Measurements from ENCODE around the gene HAPSTR1. TPM values are rescaled to one million over a fixed set of nuclear protein-coding genes. Genes with fewer than 3 reads are reported as not detected.

HAPSTR1 gene
- total and polyA plus RNA-seq, 2 of the 13 experiments (the other 11 are each of a cell fraction or from before 2014, with no cell fraction given), result 25.2 to 83.2 TPM

GRCh38 chr16:9112166-9112843 is 20.9 kb downstream of the HAPSTR1 start (continued):
- TF ChIP-seq HOMEZ (CRISPR knock-in tag; IDR thresholded peaks at IDR 0.05; ENCODE audit: low read depth) (no peak), PHF5A (CRISPR knock-in tag; IDR thresholded peaks at IDR 0.05; ENCODE audit: low read depth, unreplicated experiment) (no peak), ZNF510 (CRISPR knock-in tag; IDR thresholded peaks at IDR 0.05; ENCODE audit: low read depth) (no peak), NRL (CRISPR knock-in tag; IDR thresholded peaks at IDR 0.05; ENCODE audit: borderline replicate concordance) (no peak), ZBTB26 (CRISPR knock-in tag; IDR thresholded peaks at IDR 0.05; ENCODE audit: borderline replicate concordance) (no peak), ZNF407 (CRISPR knock-in tag; IDR thresholded peaks at IDR 0.05; ENCODE audit: not compliant biosample characterization) (peak; percentile 37), TFDP1 (CRISPR knock-in tag; IDR thresholded peaks at IDR 0.05; ENCODE audit: borderline replicate concordance) (no peak), FOXO4 (CRISPR knock-in tag; conservative IDR thresholded peaks at IDR 0.05) (no peak), ZNF709 (CRISPR knock-in tag; IDR thresholded peaks at IDR 0.05) (no peak), SMAD3 (CRISPR knock-in tag; IDR thresholded peaks at IDR 0.05) (0 out of 2 replicates have a peak, but pooled peaks have one; percentile 16), MTF2 (CRISPR knock-in tag; IDR thresholded peaks at IDR 0.05; ENCODE audit: borderline replicate concordance) (no peak)
